Epidermal melanocyte (primary cell): ENCODE measurements around the gene NFKBIE.

ENCODE experiments used
- DNase-seq: peaks from one replicate; pipeline ENCODE4 v3.0.0; 2011; ENCODE audit warnings: low spot score; ENCODE audit not compliant: insufficient read length

The NFKBIE gene

DNA sequence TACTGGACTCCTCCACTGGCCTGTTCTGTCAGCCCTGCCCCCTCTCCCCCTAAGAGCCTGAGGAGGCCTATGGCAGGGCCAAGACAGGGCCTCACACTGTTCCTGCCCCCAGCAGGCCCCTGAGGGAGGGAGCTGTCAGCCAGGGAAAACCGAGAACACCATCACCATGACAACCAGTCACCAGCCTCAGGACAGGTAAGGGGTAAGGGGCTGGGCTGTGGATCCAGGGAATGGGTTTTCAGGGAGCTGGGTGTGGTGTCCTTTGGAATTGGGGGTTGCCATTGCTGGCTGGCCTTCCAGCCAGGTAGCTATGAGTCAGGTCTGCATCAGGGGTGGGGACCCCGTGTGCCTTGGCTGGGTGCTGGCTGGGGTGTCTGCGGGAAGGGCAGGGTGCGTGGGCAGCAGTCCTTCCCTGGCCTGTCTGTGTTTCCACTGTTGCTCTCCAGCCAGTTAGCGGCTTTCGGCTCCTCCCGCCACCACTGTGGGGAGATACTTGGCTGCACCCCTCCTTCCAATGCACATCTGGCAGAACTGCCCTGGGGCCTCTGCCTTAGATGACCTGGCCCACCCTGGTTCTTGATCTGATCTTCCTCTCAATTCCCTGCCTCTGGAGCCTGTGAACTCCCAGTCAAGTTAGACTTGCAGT, 38.1 kb downstream of the NFKBIE start:
- no peak for DNase-seq

DNA sequence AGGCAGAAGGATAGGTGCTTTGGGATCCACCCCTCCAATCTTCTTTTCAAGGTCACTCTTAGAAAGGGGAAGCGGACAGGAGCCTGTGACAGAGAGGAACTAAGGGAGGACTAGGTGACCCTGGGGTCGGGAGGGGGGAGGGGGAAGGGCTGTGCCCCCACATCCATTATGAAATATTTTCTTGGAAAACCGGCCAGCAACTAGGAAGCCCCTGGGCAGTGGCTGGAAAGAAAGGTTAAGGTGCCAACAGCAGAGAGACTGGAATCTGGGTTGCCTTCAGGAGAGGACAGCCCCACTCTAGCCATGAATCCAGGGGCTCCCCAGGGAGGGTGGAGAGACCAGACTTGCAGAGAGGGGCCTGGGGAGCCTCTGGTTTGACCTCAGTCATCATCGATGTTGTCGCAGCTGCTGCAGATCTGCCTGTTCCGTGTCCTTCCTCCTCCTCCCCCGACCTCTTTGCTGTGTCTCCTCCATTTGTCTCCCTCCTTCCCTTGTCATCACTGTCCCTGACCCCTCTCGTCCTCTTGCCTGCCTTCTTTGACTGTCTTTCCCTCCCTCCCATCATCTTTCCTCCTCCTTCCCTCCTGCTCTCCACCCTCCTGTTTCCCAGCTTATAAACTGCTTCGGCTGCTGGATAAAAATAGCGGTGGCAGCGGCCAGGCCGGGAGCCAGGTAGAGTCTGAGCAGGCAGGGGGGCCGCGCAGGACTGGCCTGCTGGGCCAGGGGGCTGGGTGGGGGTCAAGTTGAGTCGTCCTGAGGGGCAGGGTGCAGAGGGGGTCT, 38.8 kb downstream of the NFKBIE start:
- DNase-seq: no peak

DNA sequence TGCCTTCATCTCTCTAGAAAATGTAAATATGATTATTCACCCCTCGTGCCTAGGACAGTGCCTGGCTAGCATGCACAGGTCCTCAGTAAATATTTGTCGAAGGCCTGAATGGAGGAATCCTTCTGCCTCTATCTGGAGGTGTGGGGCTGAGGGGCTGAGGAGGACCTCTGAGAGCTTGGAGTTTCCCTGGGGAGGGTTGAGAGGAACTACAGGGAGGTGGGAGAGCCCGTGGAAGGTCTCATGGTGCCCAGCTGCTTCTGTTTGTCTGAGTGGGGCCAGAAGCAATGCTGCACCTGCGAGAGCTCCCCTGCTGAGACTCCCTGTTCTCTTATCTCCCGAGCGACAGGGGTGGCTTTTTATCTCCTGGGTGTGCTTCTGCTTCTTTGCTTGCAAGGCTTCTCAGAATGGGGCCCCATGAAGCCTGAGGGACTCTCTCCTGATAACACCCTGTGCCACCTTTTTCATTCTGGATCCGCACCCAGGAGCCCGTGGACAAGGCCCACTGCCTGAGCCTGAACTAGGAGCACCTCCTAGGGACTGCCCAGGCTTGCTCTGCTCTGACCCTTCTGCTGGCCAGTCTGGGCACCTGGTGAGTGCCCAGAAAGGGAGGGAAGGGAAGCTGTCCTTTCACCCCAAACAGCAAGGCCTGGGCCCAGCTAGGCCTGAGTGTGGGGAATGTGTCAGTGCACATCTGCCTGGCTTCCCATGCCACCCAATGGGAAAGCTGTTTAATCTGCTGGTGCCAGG, 39.6 kb downstream of the NFKBIE start:
- no peak for DNase-seq

DNA sequence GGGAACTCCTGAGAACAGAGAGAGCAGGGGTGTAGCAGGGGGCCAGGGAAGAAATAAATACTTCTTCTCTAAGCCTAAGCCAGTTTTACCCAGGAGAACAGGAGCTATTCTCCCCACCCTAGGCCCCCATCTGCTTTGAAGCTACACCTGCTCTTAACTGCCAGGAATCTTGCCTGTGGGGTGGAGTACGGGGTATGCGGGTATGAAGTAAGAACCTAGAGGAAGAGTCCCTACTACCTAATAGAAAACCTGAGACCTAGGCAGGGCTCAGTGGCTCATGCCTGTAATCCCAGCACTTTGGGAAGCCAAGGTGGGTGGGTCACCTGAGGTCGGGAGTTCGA, 40.4 kb downstream of the NFKBIE start:
- no peak for DNase-seq

DNA sequence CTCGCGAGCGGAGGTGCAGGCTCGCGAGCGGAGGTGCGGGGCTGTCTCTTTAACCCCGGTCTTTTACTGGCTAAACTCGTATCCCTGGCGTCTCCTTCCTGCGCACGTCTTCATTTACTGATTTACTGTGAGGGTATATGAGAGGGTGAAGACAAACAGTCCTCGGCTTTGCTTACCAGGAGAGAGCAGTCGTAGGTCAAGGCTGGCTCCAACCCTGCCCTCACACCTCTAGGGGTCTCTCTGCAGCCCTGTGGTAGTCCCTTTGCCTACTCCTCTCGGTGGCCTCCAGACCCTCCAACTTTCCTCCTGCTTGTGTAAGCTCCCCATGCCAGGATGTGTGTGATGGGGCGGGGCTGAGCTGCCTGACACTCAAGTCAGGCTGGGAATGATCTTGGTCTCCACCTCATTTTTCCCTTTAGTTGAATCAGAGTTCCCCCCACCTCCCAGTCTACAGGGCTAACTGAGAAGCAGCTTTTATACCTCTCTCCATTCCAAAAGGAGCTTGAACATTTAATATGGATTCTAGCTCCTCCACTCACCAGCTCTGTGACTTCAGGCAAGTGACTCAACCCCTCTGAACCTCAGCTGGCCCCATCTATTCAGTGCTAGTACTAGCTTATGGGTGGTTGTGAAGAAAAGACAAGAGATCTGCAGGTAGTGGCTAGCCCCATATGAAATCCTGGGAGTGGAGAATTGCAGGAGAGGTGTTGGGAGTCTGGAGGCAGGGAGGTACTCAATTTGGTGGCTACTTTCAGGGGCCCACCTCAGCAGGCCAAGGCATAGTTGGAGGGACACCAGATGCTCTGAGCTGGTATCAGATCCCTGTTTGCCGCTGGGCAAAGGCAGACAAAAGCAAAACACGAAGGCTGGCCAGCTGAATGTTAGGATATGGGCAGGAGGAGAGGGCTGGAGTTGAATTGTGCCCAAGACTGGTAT, 41.1 kb downstream of the NFKBIE start:
- DNase-seq: no peak

DNA sequence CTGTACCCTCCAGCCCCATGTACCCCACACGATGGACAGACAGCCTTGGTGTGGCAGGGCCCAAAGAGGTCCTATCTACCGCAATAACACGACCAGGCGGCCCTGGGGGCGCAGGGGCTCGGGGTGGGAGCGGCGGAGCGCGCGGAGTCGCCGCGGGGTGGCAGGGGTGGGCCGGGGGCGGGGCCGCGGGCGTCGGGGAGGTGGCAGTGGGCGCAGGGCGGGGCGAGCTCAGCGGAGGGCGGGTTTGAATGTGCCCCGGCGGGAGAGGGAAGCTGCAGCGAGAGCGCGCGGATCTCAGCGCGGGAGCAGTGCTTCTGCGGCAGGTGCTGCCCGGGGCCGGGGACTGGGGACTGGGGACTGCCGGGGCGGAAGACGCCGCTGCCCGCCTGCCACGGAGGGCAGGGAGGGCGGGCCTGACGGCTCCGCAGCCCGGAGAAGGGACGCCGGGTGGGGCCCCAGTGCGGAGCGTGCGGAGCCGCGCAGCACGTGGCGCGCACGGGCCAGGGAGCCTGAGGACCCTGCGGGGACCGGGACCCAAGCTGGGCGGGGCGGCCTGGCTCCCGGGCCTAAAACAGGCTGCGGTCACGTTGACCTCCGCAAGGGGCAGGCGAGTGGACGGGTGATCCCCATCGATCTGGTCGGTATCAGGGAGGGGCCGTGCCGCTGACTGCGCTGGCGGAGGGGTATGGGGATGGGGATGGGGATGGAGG, 41.9 kb downstream of the NFKBIE start, which contains the start of gene SLC29A1:
SLC29A1 (plus strand) TSS at position 277 of the 710 bp plus-strand sequence. CDS start 3,719 bp downstream, outside the sequence.
- peak; percentile 87 for DNase-seq

DNA sequence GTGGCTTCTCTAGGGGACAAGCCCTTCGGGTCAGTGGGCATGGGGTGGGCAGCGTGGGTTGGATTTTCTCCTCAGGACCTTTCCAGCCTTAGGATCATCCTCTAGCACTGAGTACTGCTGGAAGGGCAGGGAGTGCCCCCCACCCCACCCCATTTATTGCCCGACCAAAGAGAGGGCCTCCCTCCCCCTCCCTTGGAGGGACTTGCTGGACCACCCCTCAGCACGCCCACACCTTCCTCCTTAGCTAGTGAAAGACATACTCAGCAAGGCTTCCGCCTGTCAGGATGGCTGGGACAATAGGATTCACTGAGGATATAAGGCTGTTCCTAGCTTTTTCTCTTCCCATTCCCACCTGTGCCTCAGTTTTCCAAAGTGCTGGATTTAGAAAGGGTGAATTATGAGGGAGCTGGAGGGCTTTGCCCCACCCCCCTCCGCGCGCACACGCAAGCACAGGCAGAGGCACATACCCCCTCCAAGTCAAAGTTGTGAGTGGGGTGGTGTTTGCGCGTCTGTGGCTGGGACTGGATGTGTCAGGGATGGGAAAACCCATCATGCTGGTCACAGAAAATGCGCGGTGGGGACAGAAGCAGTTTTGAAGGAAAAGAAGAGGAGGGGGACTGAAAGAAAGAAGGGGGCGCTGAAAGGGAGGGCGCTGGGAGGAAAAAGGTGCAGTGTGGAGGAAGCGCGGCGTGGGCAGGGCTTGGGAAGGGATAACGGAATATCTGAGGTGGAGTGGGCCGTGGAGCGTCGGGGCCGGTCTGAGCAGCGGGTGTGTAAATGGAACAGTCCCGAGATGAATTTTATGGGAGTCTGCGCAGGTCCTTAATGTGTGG, 42.6 kb downstream of the NFKBIE start:
- no peak for DNase-seq

DNA sequence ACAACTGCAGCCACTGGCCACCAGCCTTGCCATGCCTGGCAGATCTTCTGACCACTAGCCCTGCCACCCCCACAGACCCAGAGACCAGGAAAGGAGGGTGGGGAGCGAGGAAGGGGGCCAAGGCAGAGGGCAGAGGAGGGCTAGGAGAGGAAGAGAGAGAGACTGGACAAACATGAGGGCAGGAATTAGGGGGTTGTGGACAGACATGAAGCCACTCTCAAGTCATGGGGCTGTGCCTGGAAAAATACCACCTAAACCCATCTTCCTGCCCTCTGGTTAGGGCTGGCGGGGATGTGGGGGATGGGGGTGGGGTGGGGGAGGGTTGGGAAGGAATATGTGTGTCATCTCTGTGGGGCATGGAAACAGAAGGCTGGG, 43.4 kb downstream of the NFKBIE start:
- no peak for DNase-seq

DNA sequence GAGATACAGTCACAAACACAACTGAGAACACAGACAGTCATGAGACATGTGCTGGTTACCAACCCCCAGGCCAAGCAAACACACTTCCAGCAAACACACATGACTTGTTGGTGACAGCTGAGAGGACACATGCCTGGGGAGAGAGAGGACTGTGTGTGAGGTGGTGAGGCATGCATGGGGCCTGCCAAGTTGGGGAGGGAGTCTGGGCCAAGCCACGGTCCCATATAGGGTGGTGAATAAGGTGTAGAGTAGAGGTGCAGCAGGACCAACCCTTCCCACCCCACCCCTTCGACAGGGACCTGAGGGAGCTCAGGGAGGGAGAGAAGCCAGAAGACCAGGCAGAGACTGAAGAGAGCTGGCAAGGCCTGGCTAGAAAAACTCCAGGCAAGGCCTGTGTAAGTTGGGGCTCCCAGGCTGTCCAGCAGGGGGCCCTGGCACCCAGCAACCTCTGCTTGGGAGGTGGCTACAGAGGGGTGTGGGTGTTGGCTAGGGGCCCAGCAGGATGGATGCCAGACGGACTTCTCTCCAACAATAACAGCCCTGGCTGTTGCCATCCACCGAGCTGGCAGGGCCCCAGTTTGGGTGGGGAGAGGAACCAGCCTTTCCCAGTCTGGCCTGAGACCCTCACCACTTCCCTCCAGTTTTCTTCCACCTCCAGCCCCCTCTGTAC, 43.9 kb downstream of the NFKBIE start:
- peak; percentile 76 for DNase-seq

DNA sequence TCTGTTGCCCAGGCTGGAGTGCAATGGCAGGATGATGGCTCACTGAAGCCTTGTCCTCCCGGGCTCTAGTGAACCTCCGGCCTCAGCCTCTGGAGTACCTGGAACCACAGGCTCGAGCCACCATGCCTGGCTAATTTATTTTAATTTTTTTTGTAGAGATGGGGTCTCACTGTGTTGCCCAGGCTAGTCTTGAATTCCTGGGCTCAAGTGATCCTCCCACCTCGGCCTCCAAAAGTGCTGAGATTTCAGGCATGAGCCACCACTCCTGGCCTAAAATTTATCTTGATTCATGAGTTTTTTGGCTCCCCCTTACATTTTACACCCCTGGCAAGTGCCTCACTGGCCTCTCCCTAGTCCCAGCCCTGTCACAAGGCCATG, 44.4 kb downstream of the NFKBIE start:
- no peak for DNase-seq

DNA sequence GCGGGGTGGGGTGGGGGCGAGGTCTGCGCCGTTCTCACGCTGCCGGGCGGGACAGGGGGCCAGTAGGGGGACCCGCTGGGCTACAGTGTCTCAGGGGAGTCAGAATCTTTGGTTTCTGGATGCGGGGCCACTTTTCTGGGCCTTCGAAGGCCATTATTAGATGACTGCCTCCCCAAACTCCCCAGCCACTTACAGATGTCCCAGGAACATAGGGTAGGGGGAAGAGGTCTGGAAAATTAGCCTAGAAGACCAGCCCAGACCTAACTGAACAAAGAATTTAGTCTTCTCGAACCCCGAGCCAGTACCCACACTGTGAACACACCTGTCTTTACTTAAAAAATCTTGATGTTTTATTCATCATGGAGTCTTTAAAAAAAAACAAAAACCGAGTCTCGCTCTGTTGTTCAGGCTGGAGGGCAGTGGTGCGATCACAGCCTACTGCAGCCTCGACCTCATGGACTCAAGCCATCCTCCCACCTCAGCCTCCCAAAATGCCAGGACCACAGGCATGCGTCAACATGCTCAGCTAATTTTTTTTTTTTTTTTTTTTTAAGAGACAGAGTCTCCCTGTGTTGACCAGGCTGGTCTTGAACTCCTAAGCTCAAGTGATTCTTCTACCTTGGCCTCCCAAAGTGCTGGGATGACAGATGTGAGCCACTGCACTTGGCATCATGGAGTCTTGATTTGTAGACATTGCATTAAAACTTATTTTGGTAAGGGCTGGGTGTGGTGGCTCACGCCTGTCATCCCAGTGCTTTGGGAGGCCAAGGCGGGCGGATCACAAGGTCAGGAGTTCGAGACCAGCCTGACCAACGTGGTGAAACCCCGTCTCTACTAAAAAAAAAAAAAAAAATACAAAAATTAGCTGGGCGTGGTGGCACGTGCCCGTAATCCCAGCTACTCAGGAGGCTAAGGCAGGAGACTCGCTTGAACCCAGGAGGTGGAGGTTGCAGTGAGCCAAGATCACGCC, 45.3 kb downstream of the NFKBIE start:
- DNase-seq: no peak

DNA sequence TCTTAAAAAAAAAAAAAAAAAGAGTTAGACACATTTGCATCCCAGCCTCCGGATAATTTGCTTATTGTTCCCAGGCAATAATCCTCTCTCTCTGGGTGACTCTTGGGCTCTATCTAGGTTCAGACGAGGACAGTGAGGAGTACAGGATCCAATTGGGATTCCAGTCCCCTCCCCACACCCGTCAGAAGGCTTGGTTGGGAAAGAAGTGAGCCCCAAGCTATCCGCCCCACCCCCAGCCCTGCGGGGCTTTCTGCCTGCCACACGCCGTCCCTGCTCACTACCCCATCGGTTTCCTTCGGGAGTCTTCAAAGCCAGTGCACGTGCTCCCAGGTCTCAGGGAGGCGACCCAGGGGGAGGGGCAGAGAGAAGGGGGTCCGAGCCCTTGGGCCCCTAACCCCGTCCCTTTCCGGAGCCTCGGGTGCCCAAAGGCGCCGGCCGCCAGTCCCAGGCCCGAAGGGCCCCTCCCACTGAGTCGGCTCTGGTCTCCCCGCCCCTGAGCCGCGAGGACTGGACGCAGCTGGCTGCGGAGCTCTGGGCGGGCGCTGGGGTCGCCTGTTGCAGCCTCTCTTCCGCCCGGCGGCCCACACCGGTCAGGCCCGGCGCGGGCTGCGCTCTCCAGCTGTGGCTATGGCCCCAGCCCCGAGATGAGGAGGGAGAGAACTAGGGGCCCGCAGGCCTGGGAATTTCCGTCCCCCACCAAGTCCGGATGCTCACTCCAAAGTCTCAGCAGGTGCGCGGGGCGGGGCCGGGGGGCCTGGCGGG, 46.1 kb downstream of the NFKBIE start:
- DNase-seq: peak; percentile 51

DNA sequence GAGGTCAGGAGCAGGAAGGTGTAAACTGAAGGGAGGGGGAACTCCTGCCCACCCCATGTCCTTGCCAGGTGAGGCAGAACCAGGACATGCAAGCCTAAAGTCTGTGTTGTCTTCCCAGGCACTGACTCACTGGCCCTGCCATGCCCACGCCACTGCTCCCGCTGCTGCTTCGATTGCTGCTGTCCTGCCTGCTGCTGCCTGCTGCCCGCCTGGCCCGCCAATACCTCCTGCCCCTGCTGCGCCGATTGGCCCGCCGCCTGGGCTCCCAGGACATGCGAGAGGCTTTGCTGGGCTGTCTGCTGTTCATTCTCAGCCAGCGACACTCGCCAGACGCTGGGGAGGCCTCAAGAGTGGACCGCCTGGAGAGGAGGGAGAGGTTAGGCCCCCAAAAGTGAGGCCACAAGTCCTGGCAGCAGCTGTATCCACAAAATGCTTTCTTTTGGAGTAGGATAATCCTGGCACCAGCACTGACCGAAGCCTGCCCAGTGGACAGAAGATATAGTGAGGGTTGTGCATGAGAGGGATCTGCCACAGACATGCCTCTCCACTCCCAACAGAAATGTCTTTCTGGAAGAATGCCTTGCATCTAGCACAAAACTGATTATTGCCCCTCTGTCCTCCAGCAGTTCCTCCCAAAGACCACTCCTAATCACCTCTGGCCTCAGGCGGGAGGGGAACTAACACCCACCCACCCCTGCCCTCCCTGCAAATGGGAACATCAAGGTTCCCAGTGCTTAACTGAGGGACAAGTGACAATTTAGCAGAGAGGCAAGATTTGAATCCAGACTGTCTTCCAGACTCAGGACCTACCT, 47.8 kb downstream of the NFKBIE start:
- no peak for DNase-seq

DNA sequence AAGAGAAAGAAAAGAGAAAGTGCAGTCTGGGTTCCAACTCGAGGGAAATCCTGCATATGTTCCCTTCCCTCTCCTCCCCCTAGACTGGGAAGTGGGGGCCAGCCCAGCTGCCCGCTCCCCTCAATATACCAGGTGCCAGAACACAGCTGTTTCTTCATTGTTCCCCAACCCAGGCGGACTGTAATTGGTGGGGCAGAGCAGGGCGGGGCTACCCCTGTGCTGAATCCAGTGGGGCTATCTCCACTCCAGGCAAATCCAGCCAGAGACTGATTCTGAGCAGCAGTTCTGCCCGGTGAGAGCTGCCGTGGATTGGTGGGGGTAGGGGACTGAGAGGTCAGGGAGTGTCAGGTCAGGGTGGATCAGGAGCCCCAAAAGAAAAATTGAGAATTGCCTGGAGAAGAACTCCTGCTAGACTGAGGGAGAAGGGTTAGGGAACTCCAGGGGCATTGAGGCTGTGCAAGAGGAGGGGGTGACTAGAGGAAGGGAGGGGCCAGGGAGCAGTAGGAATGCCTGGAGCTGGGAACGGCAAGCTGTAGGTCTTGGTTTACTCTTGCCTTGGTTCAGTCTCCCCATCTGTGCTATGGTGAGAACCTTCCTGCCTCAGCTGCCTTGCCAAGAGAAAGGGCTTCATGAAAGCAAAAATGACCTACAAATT, 48.5 kb downstream of the NFKBIE start, which contains the start of gene MYMX:
MYMX (plus strand) TSS at position 250 of the 655 bp plus-strand sequence. CDS start 546 bp downstream, outside the sequence.
- no peak for DNase-seq

DNA sequence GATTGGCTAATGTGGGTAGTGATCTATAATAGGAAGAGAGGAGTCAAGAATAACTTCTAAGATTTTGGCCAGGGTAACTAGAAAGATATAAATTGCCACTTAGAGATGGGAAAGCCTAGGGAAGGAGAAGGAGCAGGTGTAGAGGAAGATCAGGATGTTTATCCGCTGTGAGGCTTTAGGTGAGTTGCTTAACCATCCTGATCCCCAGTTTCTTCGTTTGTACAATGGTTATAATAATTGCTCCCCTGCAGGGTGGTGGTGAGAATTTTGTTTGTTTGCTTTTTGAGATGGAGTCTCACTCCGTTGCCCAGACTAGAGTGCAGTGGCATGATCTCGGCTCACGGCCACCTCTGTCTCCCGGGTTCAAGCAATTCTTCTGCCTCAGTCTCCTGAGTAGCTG, 51.0 kb downstream of the NFKBIE start:
- DNase-seq: no peak

DNA sequence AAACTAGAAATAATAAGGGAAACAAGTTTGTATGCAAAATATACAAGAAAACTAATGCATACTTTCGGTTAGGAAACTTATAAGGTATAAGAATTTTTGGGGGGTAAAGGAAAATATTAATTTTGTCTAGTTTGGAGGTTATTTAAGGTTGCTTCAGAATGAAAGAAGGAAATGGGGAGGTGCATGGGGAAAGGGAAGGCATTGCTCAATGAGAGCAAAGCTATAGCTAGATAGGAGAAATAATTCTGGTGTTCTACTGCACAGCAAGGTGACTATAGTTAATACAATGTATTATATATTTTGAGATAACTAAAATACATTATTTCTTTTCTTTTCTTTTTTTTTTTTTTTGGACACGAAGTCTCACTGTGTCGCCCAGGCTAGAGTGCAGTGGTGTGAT, 54.1 kb downstream of the NFKBIE start:
- DNase-seq: no peak
